GM12891 (cell line): Measurements from ENCODE around the gene ISG15.

Experiments used
- POLR2A ChIP-seq: IDR thresholded peaks from 2 replicates; pipeline ENCODE4 v1.6.1; 2011; ENCODE audit warnings: low read depth, low read length, control low read depth
- POLR2AphosphoS5 ChIP-seq: IDR thresholded peaks from 2 replicates; pipeline ENCODE4 v1.6.1; 2011; ENCODE audit warnings: low read depth, low read length, control low read depth
- SPI1 ChIP-seq: IDR thresholded peaks from 2 replicates; pipeline ENCODE4 v1.6.1; 2011; ENCODE audit warnings: low read depth, low read length, control low read depth
- TAF1 ChIP-seq: IDR thresholded peaks from 2 replicates; pipeline ENCODE4 v1.6.1; 2011; ENCODE audit warnings: low read depth, low read length, control low read depth

GRCh38 chr1:974293-974640, 39.0 kb upstream of the ISG15 start:
- TF ChIP-seq POLR2A (no peak), TAF1 (no peak), POLR2AphosphoS5 (no peak), SPI1 (no peak)
